HepG2 (cell line): ENCODE data around the gene JAM2. TPM values are rescaled to one million over a fixed set of nuclear protein-coding genes. Genes with fewer than 3 reads are reported as not detected.

Source experiments
- ADNP ChIP-seq: sonication (generic); formaldehyde crosslinking; IDR thresholded peaks from 2 replicates; pipeline ENCODE4 v1.4.0; 2020; ENCODE audit warnings: missing genetic modification reagents
- CBFB ChIP-seq: sonication (generic); formaldehyde crosslinking; IDR thresholded peaks from 2 replicates; pipeline ENCODE4 v1.4.0; 2020; ENCODE audit warnings: missing genetic modification reagents
- FOXK1 ChIP-seq: sonication (generic); formaldehyde crosslinking; IDR thresholded peaks from 2 replicates; pipeline ENCODE4 v1.4.0; 2020; ENCODE audit warnings: low read depth, missing genetic modification reagents, borderline replicate concordance
- FOXP1 ChIP-seq, 2 experiments: fragments of 450-650 bp in 1 of 2; IDR thresholded peaks; 2 replicates each; pipeline ENCODE4 v1.6.1; 2017 to 2018; ENCODE audit warnings: antibody characterized with exemption in 1 of 2
- HOXA3 ChIP-seq: sonication (generic); formaldehyde crosslinking; IDR thresholded peaks from 2 replicates; pipeline ENCODE4 v1.5.0; 2020; ENCODE audit warnings: missing genetic modification reagents
- IKZF4 ChIP-seq: sonication (generic); formaldehyde crosslinking; IDR thresholded peaks from 2 replicates; pipeline ENCODE4 v1.5.1; 2020; ENCODE audit warnings: borderline replicate concordance, mild to moderate bottlenecking, low read depth, missing genetic modification reagents; ENCODE audit errors: not compliant biosample characterization
- LCORL ChIP-seq, 2 experiments: fragments of 450-650 bp in 1 of 2; sonication (generic) in 1 of 2; formaldehyde crosslinking in 1 of 2; IDR thresholded peaks; 2 replicates each; pipeline versions ENCODE4 v1.5.0 to v1.6.1; 2017 to 2020; ENCODE audit warnings: antibody characterized with exemption in 1 of 2, missing genetic modification reagents in 1 of 2
- MAX ChIP-seq: IDR thresholded peaks from 2 replicates; pipeline ENCODE4 v1.6.1; 2012; ENCODE audit warnings: inconsistent platforms
- PAX8 ChIP-seq: sonication (generic); formaldehyde crosslinking; IDR thresholded peaks from 2 replicates; pipeline ENCODE4 v1.8.0; 2022; ENCODE audit warnings: mild to moderate bottlenecking, missing genetic modification reagents, borderline replicate concordance
- PPARG ChIP-seq: conservative IDR thresholded peaks from 2 replicates; pipeline ENCODE4 v1.6.1; 2016; ENCODE audit warnings: missing biosample characterization, missing genetic modification reagents
- RFX1 ChIP-seq: fragments of 450-650 bp; IDR thresholded peaks from 2 replicates; pipeline ENCODE4 v1.6.1; 2017
- SAFB2 ChIP-seq: sonication (generic); formaldehyde crosslinking; IDR thresholded peaks from 2 replicates; pipeline ENCODE4 v1.5.1; 2020; ENCODE audit warnings: missing genetic modification reagents, low read depth, mild to moderate bottlenecking, borderline replicate concordance
- SOX5 ChIP-seq: IDR thresholded peaks from 2 replicates; pipeline ENCODE4 v1.6.1; 2016; ENCODE audit warnings: borderline replicate concordance
- TOPORS ChIP-seq: sonication (generic); formaldehyde crosslinking; IDR thresholded peaks from 2 replicates; pipeline ENCODE4 v1.8.0; 2023; ENCODE audit warnings: mild to moderate bottlenecking, missing genetic modification reagents
- ZBED4 ChIP-seq: sonication (generic); formaldehyde crosslinking; IDR thresholded peaks from 2 replicates; pipeline ENCODE4 v1.4.0; 2020; ENCODE audit warnings: missing genetic modification reagents, borderline replicate concordance
- ZBTB25 ChIP-seq: IDR thresholded peaks from 2 replicates; pipeline ENCODE4 v1.6.1; 2018; ENCODE audit warnings: missing genetic modification reagents
- ZIK1 ChIP-seq: sonication (generic); formaldehyde crosslinking; IDR thresholded peaks from 2 replicates; pipeline ENCODE4 v1.5.0; 2020; ENCODE audit warnings: mild to moderate bottlenecking, low read depth, missing genetic modification reagents, borderline replicate concordance
- ZNF33A ChIP-seq: sonication (generic); formaldehyde crosslinking; IDR thresholded peaks from 2 replicates; pipeline ENCODE4 v1.5.1; 2020; ENCODE audit warnings: missing genetic modification reagents, mild to moderate bottlenecking, moderate library complexity, borderline replicate concordance
- ZNF543 ChIP-seq: sonication (generic); formaldehyde crosslinking; IDR thresholded peaks from 2 replicates; pipeline ENCODE4 v1.4.0; 2020; ENCODE audit warnings: mild to moderate bottlenecking, missing genetic modification reagents
- ZNF570 ChIP-seq: sonication (generic); formaldehyde crosslinking; IDR thresholded peaks from 2 replicates; pipeline ENCODE4 v1.4.0; 2020; ENCODE audit warnings: mild to moderate bottlenecking, missing genetic modification reagents, borderline replicate concordance
- ZNF775 ChIP-seq: sonication (generic); formaldehyde crosslinking; IDR thresholded peaks from 2 replicates; pipeline ENCODE4 v1.4.0; 2020; ENCODE audit warnings: missing genetic modification reagents, mild to moderate bottlenecking, moderate library complexity, borderline replicate concordance
- ZNF883 ChIP-seq: sonication (generic); formaldehyde crosslinking; IDR thresholded peaks from 2 replicates; pipeline ENCODE4 v1.5.1; 2020; ENCODE audit warnings: mild to moderate bottlenecking, missing genetic modification reagents; ENCODE audit errors: not compliant biosample characterization
- ZSCAN22 ChIP-seq: sonication (generic); formaldehyde crosslinking; IDR thresholded peaks from 2 replicates; pipeline ENCODE4 v1.4.0; 2020; ENCODE audit warnings: mild to moderate bottlenecking, missing genetic modification reagents
- polyA plus RNA-seq, 8 experiments: library from polyadenylated mRNA; depleted of rRNA in 3 of 8; stranded (reverse) in 7 of 8; unstranded in 1 of 8; fragments of >200 nt; fragmentation: Illumina TruSeq in 4 of 8; extraction: Trizol in 4 of 8; gene quantifications; 2 replicates each; pipeline versions ENCODE4 v1.2.1 to v1.2.3, GENCODE V29; 2011 to 2016; ENCODE audit warnings: low read depth in 4 of 8, missing spikeins in 1 of 8, mixed read lengths in 1 of 8; ENCODE audit not compliant: insufficient read depth in 1 of 8
- total RNA-seq, 5 experiments: library from RNA; depleted of rRNA; stranded (reverse); fragments of >200 nt; fragmentation: Illumina TruSeq; extraction: Trizol; gene quantifications; 2 replicates each; pipeline ENCODE4 v1.2.3, GENCODE V29; 2016; ENCODE audit warnings: low read depth in 1 of 5

The JAM2 gene
- total and polyA plus RNA-seq, 2 of the 13 experiments (the other 11 are each of a cell fraction or from before 2014, with no cell fraction given), result 0.07 TPM; not detected in 1

DNA sequence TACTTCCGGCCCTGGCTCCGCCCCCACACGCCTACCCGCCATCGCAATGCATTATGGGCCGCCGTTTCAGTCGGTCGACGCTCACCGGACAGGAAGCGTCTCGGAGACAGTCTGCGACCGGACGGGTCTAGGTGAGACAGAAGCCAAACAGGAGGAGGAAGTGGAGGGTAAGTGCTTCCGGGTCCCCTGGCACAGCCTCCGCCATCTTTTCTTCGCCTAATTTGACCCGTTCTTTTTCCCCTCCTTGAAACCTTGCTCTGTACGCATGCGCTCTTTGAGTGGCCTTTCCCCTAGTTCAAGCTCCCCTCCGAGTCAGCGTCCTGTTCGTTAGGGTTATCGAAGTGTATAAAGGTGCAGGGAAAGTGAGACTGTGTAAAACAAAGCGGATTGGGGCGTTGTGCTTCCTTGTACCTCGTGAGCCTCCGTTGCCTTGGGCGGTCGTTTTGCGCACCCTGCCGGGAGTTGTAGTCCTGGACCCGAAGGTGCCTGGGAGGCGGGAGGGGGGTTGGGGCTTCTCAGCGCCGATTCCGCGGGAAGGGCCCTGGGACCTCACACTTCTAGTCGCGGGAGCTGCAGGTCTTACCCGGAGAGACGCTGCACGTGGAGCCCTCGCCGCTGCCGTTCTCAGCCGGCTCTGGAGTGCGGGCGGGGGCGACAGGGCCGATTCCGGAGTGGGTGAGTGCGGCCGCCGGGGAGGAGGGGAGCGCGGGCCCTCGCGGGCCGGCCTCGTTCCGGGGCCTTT, 96.0 kb downstream of the JAM2 start, which contains the start of the genes ATP5PF and GABPA (continued):
- TF ChIP-seq HOXA3 (CRISPR knock-in tag) (peak; percentile 89), FOXK1 (CRISPR knock-in tag) (peak; percentile 91), ZBED4 (CRISPR knock-in tag) (0 out of 2 replicates have a peak, but pooled peaks have one; percentile 13), ZSCAN22 (CRISPR knock-in tag) (peak; percentile 91), SOX5 (CRISPR knock-in tag) (peak; percentile 55), ZNF775 (no peak), CBFB (CRISPR knock-in tag) (peak; percentile 26; the same call in 1 of the 2 replicates), RFX1 (no peak), FOXP1 (IDR thresholded peaks at IDR 0.05) (no peak), FOXP1 (CRISPR knock-in tag; IDR thresholded peaks at IDR 0.05) (no peak), ZNF33A (CRISPR knock-in tag) (no peak), ZIK1 (peak; percentile 45; the same call in 1 of the 2 replicates), IKZF4 (no peak), ZBTB25 (CRISPR knock-in tag) (peak; percentile 100), ZNF883 (CRISPR knock-in tag) (peak; percentile 48), ZNF543 (CRISPR knock-in tag) (peak; percentile 86), PPARG (peak; percentile 83), ZNF570 (CRISPR knock-in tag) (peak; percentile 39; the same call in 1 of the 2 replicates), SAFB2 (CRISPR knock-in tag) (peak; percentile 46; the same call in 1 of the 2 replicates), PAX8 (CRISPR knock-in tag) (peak; percentile 65; the same call in 1 of the 2 replicates), ADNP (CRISPR knock-in tag) (no peak), TOPORS (CRISPR knock-in tag) (no peak), MAX (peak; percentile 56; the same call in 1 of the 2 replicates), LCORL (IDR thresholded peaks at IDR 0.05) (peak; percentile 53), LCORL (CRISPR knock-in tag; IDR thresholded peaks at IDR 0.05) (peak; percentile 37; the same call in 1 of the 2 replicates)
